K562 (cell line): ENCODE results near the gene SUPT20HL2.

Experiments used
- MAX ChIP-seq: sonication (generic); formaldehyde crosslinking; IDR thresholded peaks from 2 replicates; pipeline ENCODE4 v1.9.0; 2022; ENCODE audit warnings: mild to moderate bottlenecking, missing genetic modification reagents
- POLR2A ChIP-seq: fragments of 450-650 bp; conservative IDR thresholded peaks from 2 replicates; pipeline ENCODE4 v1.6.1; 2016

DNA sequence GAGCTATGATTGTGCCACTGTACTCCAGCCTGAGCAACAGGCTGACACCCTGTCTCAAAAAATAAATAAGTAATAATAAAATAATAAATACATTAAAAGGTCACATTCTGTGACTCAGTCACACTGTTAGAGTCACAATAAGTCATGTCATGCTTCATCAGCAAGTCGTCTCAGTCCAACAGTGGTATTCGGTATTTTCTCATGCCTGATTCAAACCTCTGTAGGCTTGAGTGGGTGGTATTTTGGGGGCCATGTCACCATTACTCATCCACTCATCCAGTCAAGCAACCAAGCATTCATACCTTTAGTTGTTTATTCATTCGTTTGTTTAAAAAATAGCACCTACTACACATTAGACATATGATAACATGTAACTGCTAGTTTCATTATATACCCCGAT lies 46.9 kb downstream of the SUPT20HL2 start:
- TF ChIP-seq MAX (CRISPR knock-in tag), result no peak
- TF ChIP-seq POLR2A, result no peak
